ENCODE data around the gene NEAT1. TPM values are rescaled to one million over a fixed set of nuclear protein-coding genes. Genes with fewer than 3 reads are reported as not detected.

The NEAT1 gene
- total and polyA plus RNA-seq, 9 of the 15 experiments (the other 6 are each of a cell fraction or from before 2014, with no cell fraction given) = 20.1 to 389 (median 62.8) TPM

DNA sequence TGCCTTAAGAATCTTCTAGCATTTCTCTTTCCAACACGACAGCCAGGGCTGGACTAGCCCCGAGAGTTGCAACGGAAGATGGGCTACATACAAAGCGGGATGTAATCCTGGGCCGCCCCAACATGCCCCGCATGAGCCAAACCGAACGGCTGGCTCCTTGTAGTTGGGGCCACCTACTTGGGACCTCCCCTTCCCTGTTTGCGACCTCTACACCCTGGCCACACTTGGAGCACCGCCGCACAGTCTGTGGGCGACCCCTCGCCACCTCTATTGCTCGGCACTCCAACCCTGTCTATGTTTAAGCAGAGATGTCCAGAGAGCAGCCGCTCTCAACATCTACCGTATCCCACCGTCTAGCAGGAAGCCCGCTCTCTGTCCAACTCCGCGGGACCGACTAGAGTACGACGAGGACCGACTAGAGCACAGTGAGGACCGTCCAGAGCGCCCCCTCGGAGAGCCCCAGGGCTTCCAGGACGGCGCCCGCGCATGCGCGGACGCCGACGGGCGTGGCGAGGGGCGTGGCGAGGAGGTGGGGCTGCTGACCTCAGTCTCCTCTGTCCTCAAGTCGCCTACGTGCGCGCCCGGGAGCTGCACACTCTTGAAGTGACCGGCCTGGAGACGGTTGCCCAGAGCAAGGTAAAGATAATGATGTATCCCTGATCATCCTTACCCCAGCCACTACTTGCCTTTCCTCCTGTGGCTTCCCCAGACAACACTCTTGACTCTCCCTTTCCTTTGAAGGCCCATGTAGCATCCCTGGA is 32.3 kb downstream of the NEAT1 start (continued):
- no peak for TF ChIP-seq TSC22D4 (tag; IDR thresholded peaks at IDR 0.05)
- no peak for TF ChIP-seq SMARCA4 (IDR thresholded peaks at IDR 0.05)
- TF ChIP-seq ZNF696 (CRISPR knock-in tag; conservative IDR thresholded peaks at IDR 0.05) = no peak
- TF ChIP-seq, protein P1, sequence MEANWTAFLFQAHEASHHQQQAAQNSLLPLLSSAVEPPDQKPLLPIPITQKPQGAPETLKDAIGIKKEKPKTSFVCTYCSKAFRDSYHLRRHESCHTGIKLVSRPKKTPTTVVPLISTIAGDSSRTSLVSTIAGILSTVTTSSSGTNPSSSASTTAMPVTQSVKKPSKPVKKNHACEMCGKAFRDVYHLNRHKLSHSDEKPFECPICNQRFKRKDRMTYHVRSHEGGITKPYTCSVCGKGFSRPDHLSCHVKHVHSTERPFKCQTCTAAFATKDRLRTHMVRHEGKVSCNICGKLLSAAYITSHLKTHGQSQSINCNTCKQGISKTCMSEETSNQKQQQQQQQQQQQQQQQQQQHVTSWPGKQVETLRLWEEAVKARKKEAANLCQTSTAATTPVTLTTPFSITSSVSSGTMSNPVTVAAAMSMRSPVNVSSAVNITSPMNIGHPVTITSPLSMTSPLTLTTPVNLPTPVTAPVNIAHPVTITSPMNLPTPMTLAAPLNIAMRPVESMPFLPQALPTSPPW (CRISPR knock-in tag; IDR thresholded peaks at IDR 0.05) = peak; percentile 56
- TF ChIP-seq TARDBP (IDR thresholded peaks at IDR 0.05) = no peak
- TF ChIP-seq ZNF444 (CRISPR knock-in tag; IDR thresholded peaks at IDR 0.05) = no peak
- peak; percentile 57 for TF ChIP-seq CREB1 (IDR thresholded peaks at IDR 0.05)
- peak; percentile 46; the same call in 1 of the 2 replicates for TF ChIP-seq CREB1 (CRISPR knock-in tag; IDR thresholded peaks at IDR 0.05)
- no peak for TF ChIP-seq RAD21 (CRISPR knock-in tag; conservative IDR thresholded peaks at IDR 0.05 in 1 of 2, IDR thresholded peaks at IDR 0.05 in 1 of 2)
- no peak for TF ChIP-seq FOS (IDR thresholded peaks at IDR 0.05; ENCODE audit: extremely low read depth, insufficient read length)
- TF ChIP-seq, protein P2, sequence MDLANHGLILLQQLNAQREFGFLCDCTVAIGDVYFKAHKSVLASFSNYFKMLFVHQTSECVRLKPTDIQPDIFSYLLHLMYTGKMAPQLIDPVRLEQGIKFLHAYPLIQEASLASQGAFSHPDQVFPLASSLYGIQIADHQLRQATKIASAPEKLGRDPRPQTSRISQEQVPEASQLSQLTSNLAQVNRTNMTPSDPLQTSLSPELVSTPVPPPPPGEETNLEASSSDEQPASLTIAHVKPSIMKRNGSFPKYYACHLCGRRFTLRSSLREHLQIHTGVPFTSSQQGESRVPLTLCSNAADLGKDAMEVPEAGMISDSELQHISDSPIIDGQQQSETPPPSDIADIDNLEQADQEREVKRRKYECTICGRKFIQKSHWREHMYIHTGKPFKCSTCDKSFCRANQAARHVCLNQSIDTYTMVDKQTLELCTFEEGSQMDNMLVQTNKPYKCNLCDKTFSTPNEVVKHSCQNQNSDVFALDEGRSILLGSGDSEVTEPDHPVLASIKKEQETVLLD (IDR thresholded peaks at IDR 0.05) = peak; percentile 93
- TF ChIP-seq, protein P3, sequence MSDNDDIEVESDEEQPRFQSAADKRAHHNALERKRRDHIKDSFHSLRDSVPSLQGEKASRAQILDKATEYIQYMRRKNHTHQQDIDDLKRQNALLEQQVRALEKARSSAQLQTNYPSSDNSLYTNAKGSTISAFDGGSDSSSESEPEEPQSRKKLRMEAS (CRISPR knock-in tag; IDR thresholded peaks at IDR 0.05) = peak; percentile 35; the same call in 1 of the 2 replicates
- TF ChIP-seq POLR2AphosphoS2 (IDR thresholded peaks at IDR 0.05; ENCODE audit: low read length) = peak; percentile 87; the same call in 1 of the 2 replicates
- TF ChIP-seq LARP7 (IDR thresholded peaks at IDR 0.05) = peak; percentile 26; the same call in 1 of the 2 replicates
- no peak for TF ChIP-seq EHMT2 (IDR thresholded peaks at IDR 0.05)
- no peak for TF ChIP-seq TEAD1 (CRISPR knock-in tag; IDR thresholded peaks at IDR 0.05)
- TF ChIP-seq, protein P4, sequence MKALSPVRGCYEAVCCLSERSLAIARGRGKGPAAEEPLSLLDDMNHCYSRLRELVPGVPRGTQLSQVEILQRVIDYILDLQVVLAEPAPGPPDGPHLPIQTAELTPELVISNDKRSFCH (CRISPR knock-in tag; IDR thresholded peaks at IDR 0.05) = no peak
- TF ChIP-seq, protein P4 (tag; IDR thresholded peaks at IDR 0.05) = no peak
- no peak for TF ChIP-seq SIX5 (IDR thresholded peaks at IDR 0.05; ENCODE audit: borderline replicate concordance in 1 of 2, insufficient read depth in 1 of 2, low read depth in 1 of 2, low read length in 2 of 2)
- no peak for TF ChIP-seq CEBPG (CRISPR knock-in tag; IDR thresholded peaks at IDR 0.05)
- no peak for TF ChIP-seq CEBPG (tag; conservative IDR thresholded peaks at IDR 0.05 in 1 of 2, IDR thresholded peaks at IDR 0.05 in 1 of 2)
- TF ChIP-seq TCF7L2 (IDR thresholded peaks at IDR 0.05; ENCODE audit: low read depth, low read length) = no peak
- TF ChIP-seq ZNF253 (CRISPR knock-in tag; conservative IDR thresholded peaks at IDR 0.05) = no peak
- TF ChIP-seq KAT2B (IDR thresholded peaks at IDR 0.05; ENCODE audit: low read depth, low read length) = no peak
- TF ChIP-seq MTA1 (IDR thresholded peaks at IDR 0.05; ENCODE audit: borderline replicate concordance) = no peak
- TF ChIP-seq KHSRP (IDR thresholded peaks at IDR 0.05) = no peak
- no peak for TF ChIP-seq ZNF124 (CRISPR knock-in tag; IDR thresholded peaks at IDR 0.05)

Data from K562 (cell line).